ENCODE measurements around the gene STMN3.

STMN3 gene

GRCh38 chr20:63689046-63690002 lies 36.1 kb upstream of the STMN3 start:
- TF ChIP-seq CTCF (IDR thresholded peaks at IDR 0.05; ENCODE audit: insufficient read depth, low read length, poor library complexity, severe bottlenecking), result no peak
- H3K27me3 ChIP-seq (replicated peaks; ENCODE audit: control insufficient read depth, insufficient read depth, low read length), result no peaks in the 10 kb centered on the region
- H3K4me3 ChIP-seq (replicated peaks; ENCODE audit: low read depth, low read length), result no peak overlapping the region
- H3K36me3 ChIP-seq (ENCODE audit: control insufficient read depth, insufficient read depth, low read length), result peaks cover 3% of the 10 kb centered on the region; the same call in 1 of the 2 replicates
- no peak for DNase-seq (ENCODE audit: extremely low read depth, insufficient read length)

GRCh38 chr20:63688228-63689045 lies 35.2 kb upstream of the STMN3 start:
- Histone ChIP-seq H3K4me3 (replicated peaks; ENCODE audit: low read depth, low read length) (no peak overlapping the region), H3K27me3 (replicated peaks; ENCODE audit: control insufficient read depth, insufficient read depth, low read length) (no peaks in the 10 kb centered on the region), H3K36me3 (ENCODE audit: control insufficient read depth, insufficient read depth, low read length) (no peaks in the 10 kb centered on the region)
- TF ChIP-seq CTCF (IDR thresholded peaks at IDR 0.05; ENCODE audit: insufficient read depth, low read length, poor library complexity, severe bottlenecking), result no peak
- DNase-seq (ENCODE audit: extremely low read depth, insufficient read length), result no peak

GRCh38 chr20:63687419-63688178 lies 34.4 kb upstream of the STMN3 start:
- no peak overlapping the region for H3K4me3 ChIP-seq (replicated peaks; ENCODE audit: low read depth, low read length)
- H3K36me3 ChIP-seq (ENCODE audit: control insufficient read depth, insufficient read depth, low read length), result 0 out of 2 replicates have a peak, but pooled peaks cover 1% of the 10 kb centered on the region
- DNase-seq (ENCODE audit: extremely low read depth, insufficient read length), result no peak
- H3K27me3 ChIP-seq (replicated peaks; ENCODE audit: control insufficient read depth, insufficient read depth, low read length), result no peaks in the 10 kb centered on the region
- TF ChIP-seq CTCF (IDR thresholded peaks at IDR 0.05; ENCODE audit: insufficient read depth, low read length, poor library complexity, severe bottlenecking), result no peak

- no peak for TF ChIP-seq CTCF (IDR thresholded peaks at IDR 0.05; ENCODE audit: insufficient read depth, low read length, poor library complexity, severe bottlenecking)
- 0 out of 2 replicates have a peak, but pooled peaks cover 2% of the 10 kb centered on the region for H3K36me3 ChIP-seq (ENCODE audit: control insufficient read depth, insufficient read depth, low read length)
These were observed 33.5 kb upstream of the STMN3 start for GRCh38 chr20:63686492-63687321.

GRCh38 chr20:63686094-63686491 lies 32.9 kb upstream of the STMN3 start:
- Histone ChIP-seq H3K27me3 (replicated peaks; ENCODE audit: control insufficient read depth, insufficient read depth, low read length) (no peaks in the 10 kb centered on the region), H3K4me3 (replicated peaks; ENCODE audit: low read depth, low read length) (no peak overlapping the region), H3K36me3 (ENCODE audit: control insufficient read depth, insufficient read depth, low read length) (0 out of 2 replicates have a peak, but pooled peaks cover 2% of the 10 kb centered on the region)
- TF ChIP-seq CTCF (IDR thresholded peaks at IDR 0.05; ENCODE audit: insufficient read depth, low read length, poor library complexity, severe bottlenecking), result no peak
- no peak for DNase-seq (ENCODE audit: extremely low read depth, insufficient read length)

More at GRCh38 chr20:63686492-63687321, 33.5 kb upstream of the STMN3 start:
- Histone ChIP-seq H3K27me3 (replicated peaks; ENCODE audit: control insufficient read depth, insufficient read depth, low read length) (no peaks in the 10 kb centered on the region), H3K4me3 (replicated peaks; ENCODE audit: low read depth, low read length) (no peak overlapping the region)
- no peak for DNase-seq (ENCODE audit: extremely low read depth, insufficient read length)

All from GM06990 (cell line).